NT2/D1 (cell line): Measurements from ENCODE around the gene DSCAML1.

Experiments used
- SUZ12 ChIP-seq: IDR thresholded peaks from 2 replicates; pipeline ENCODE4 v1.6.1; 2011; ENCODE audit not compliant: insufficient read length, insufficient read depth; ENCODE audit errors: extremely low read depth
- YY1 ChIP-seq: IDR thresholded peaks from 2 replicates; pipeline ENCODE4 v1.6.1; 2011; ENCODE audit not compliant: insufficient read length, insufficient read depth
- ZNF274 ChIP-seq: IDR thresholded peaks from 2 replicates; pipeline ENCODE4 v1.6.1; 2011; ENCODE audit warnings: mild to moderate bottlenecking, low read depth, low read length

DNA sequence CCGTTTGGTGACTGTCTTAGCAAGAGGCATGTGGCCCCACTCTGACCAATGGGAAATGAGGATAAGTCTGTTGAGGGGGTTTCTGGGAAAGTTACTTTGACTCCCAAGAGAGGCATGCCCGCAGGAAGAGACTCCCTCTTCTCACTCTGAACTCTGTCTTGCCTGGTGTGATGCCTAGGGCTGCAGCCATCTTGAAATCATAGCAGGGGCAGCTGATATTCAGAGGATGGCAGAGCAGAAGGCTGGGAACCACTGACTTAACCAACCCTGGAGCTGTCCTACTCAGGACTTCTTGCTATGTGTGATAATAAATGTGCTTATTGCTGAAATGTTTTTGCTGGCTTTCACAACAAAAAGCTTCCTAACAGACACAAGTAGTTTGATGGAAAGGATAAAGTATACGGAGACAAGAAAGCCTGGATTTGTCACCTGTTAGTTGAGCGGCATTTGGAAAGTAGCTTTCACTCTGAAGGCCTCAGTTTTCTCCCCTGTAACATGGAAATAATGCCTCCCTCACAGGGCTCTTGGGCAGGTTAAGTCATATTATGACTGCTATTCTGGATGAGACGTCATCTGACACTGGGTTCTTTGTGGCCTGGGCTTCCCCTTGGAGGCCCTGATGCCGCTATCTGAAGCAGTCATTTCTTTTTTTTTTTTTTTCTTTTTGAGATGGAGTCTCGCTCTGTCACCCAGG lies 340.8 kb downstream of the DSCAML1 start:
- TF ChIP-seq YY1 (no peak), ZNF274 (no peak), SUZ12 (no peak)
